Neural cell (in vitro differentiated cells): ENCODE measurements around the gene BRD3OS.

ENCODE experiments used
- CTCF ChIP-seq: fragments of 450-650 bp; IDR thresholded peaks from 2 replicates; pipeline ENCODE4 v1.5.1; 2014; ENCODE audit warnings: antibody characterized with exemption, mild to moderate bottlenecking, moderate library complexity; ENCODE audit not compliant: poor library complexity, severe bottlenecking
- MXI1 ChIP-seq: fragments of 450-650 bp; conservative IDR thresholded peaks from 2 replicates; pipeline ENCODE4 v1.6.1; 2014; ENCODE audit warnings: antibody characterized with exemption, mild to moderate bottlenecking; ENCODE audit not compliant: poor library complexity, severe bottlenecking

- TF ChIP-seq MXI1, result no peak
- no peak for TF ChIP-seq CTCF
These were observed 31.5 kb upstream of the BRD3OS start for GRCh38 chr9:133993635-133994253.
